ENCODE measurements around the gene GAGE12D. TPM values are rescaled to one million over a fixed set of nuclear protein-coding genes. Genes with fewer than 3 reads are reported as not detected.
"Not testable (repeated sequence)": the region's sequence is repeated elsewhere in the genome, so short reads cannot be mapped to it uniquely, and the experiment has no call there.

GAGE12D gene, protein sequence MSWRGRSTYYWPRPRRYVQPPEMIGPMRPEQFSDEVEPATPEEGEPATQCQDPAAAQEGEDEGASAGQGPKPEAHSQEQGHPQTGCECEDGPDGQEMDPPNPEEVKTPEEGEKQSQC
- total RNA-seq (2014; rRNA removed; shearing (Covaris generic)), result not detected in 2 replicates
- not detected in 2 replicates for polyA plus RNA-seq (2015; cell fraction: cytosol; rRNA removed)
- polyA plus RNA-seq (2015; cell fraction: nucleus; rRNA removed), result not detected in 2 replicates

DNA sequence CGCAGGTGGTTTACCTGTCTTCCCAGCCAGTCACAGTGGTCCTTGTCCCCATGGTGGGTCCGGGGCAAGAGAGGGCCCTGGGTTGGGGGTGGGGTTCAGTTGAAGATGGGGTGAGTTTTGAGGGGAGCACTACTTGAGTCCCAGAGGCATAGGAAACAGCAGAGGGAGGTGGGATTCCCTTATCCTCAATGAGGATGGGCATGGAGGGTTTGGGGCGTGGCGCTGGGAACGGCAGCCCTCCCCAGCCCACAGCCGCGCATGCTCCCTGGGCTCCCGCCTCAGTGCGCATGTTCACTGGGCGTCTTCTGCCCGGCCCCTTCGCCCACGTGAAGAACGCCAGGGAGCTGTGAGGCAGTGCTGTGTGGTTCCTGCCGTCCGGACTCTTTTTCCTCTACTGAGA is at the start of gene GAGE12D:
TSS of gene GAGE12D (plus strand) at position 301 of the 400 bp plus-strand sequence. CDS start 1,155 bp downstream, outside the sequence.
- DNase-seq (ENCODE audit: low read depth, low spot score); in situ Hi-C loops (cut with HindIII; ENCODE audit: low pct_unique_long_range_greater_than_20kb, low sequenced_read_pairs): not testable (repeated sequence)

DNA sequence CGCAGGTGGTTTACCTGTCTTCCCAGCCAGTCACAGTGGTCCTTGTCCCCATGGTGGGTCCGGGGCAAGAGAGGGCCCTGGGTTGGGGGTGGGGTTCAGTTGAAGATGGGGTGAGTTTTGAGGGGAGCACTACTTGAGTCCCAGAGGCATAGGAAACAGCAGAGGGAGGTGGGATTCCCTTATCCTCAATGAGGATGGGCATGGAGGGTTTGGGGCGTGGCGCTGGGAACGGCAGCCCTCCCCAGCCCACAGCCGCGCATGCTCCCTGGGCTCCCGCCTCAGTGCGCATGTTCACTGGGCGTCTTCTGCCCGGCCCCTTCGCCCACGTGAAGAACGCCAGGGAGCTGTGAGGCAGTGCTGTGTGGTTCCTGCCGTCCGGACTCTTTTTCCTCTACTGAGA is 9.7 kb upstream of the GAGE12D start, which contains the start of gene GAGE12C:
TSS of gene GAGE12C (plus strand) at position 301 of the 400 bp plus-strand sequence. CDS start 1,155 bp downstream, outside the sequence.
- DNase-seq (ENCODE audit: low read depth, low spot score); in situ Hi-C loops (cut with HindIII; ENCODE audit: low pct_unique_long_range_greater_than_20kb, low sequenced_read_pairs): not testable (repeated sequence)

- DNase-seq (ENCODE audit: low read depth, low spot score), result not testable (repeated sequence)
Measured at GRCh38 chrX:49550989-49551388, 9.5 kb downstream of the GAGE12D start, which contains the start of gene GAGE12E. Gene GAGE12E, plus strand, starts transcription at chrX:49551289. Its CDS starts 1,155 bp downstream, at chrX:49552444.

DNA sequence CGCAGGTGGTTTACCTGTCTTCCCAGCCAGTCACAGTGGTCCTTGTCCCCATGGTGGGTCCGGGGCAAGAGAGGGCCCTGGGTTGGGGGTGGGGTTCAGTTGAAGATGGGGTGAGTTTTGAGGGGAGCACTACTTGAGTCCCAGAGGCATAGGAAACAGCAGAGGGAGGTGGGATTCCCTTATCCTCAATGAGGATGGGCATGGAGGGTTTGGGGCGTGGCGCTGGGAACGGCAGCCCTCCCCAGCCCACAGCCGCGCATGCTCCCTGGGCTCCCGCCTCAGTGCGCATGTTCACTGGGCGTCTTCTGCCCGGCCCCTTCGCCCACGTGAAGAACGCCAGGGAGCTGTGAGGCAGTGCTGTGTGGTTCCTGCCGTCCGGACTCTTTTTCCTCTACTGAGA is 19.0 kb downstream of the GAGE12D start, which contains the start of gene GAGE12F:
TSS of gene GAGE12F (plus strand) at position 301 of the 400 bp plus-strand sequence. CDS start 1,155 bp downstream, outside the sequence.
- DNase-seq (ENCODE audit: low read depth, low spot score); in situ Hi-C loops (cut with HindIII; ENCODE audit: low pct_unique_long_range_greater_than_20kb, low sequenced_read_pairs): not testable (repeated sequence)

More at GRCh38 chrX:49550989-49551388, 9.5 kb downstream of the GAGE12D start, which contains the start of gene GAGE12E:
- in situ Hi-C loops (cut with HindIII; ENCODE audit: low pct_unique_long_range_greater_than_20kb, low sequenced_read_pairs), result not testable (repeated sequence)

- in situ Hi-C loops (cut with HindIII; ENCODE audit: low pct_unique_long_range_greater_than_20kb, low sequenced_read_pairs); DNase-seq (ENCODE audit: low read depth, low spot score): not testable (repeated sequence)
Measured at GRCh38 chrX:49568728-49569127, 27.2 kb downstream of the GAGE12D start.

- DNase-seq (ENCODE audit: low read depth, low spot score); in situ Hi-C loops (cut with HindIII; ENCODE audit: low pct_unique_long_range_greater_than_20kb, low sequenced_read_pairs): not testable (repeated sequence)
Measured at GRCh38 chrX:49569152-49569551, 27.6 kb downstream of the GAGE12D start.

DNA sequence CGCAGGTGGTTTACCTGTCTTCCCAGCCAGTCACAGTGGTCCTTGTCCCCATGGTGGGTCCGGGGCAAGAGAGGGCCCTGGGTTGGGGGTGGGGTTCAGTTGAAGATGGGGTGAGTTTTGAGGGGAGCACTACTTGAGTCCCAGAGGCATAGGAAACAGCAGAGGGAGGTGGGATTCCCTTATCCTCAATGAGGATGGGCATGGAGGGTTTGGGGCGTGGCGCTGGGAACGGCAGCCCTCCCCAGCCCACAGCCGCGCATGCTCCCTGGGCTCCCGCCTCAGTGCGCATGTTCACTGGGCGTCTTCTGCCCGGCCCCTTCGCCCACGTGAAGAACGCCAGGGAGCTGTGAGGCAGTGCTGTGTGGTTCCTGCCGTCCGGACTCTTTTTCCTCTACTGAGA is 28.6 kb downstream of the GAGE12D start, which contains the start of gene GAGE12G:
TSS of gene GAGE12G (plus strand) at position 301 of the 400 bp plus-strand sequence. CDS start 1,155 bp downstream, outside the sequence.
- in situ Hi-C loops (cut with HindIII; ENCODE audit: low pct_unique_long_range_greater_than_20kb, low sequenced_read_pairs); DNase-seq (ENCODE audit: low read depth, low spot score): not testable (repeated sequence)

DNA sequence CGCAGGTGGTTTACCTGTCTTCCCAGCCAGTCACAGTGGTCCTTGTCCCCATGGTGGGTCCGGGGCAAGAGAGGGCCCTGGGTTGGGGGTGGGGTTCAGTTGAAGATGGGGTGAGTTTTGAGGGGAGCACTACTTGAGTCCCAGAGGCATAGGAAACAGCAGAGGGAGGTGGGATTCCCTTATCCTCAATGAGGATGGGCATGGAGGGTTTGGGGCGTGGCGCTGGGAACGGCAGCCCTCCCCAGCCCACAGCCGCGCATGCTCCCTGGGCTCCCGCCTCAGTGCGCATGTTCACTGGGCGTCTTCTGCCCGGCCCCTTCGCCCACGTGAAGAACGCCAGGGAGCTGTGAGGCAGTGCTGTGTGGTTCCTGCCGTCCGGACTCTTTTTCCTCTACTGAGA is 38.1 kb downstream of the GAGE12D start, which contains the start of gene GAGE12H:
TSS of gene GAGE12H (plus strand) at position 301 of the 400 bp plus-strand sequence. CDS start 1,155 bp downstream, outside the sequence.
- in situ Hi-C loops (cut with HindIII; ENCODE audit: low pct_unique_long_range_greater_than_20kb, low sequenced_read_pairs); DNase-seq (ENCODE audit: low read depth, low spot score): not testable (repeated sequence)

DNA sequence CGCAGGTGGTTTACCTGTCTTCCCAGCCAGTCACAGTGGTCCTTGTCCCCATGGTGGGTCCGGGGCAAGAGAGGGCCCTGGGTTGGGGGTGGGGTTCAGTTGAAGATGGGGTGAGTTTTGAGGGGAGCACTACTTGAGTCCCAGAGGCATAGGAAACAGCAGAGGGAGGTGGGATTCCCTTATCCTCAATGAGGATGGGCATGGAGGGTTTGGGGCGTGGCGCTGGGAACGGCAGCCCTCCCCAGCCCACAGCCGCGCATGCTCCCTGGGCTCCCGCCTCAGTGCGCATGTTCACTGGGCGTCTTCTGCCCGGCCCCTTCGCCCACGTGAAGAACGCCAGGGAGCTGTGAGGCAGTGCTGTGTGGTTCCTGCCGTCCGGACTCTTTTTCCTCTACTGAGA is 47.7 kb downstream of the GAGE12D start, which contains the start of gene GAGE2A:
TSS of gene GAGE2A (plus strand) at position 301 of the 400 bp plus-strand sequence. CDS start 1,155 bp downstream, outside the sequence.
- DNase-seq (ENCODE audit: low read depth, low spot score); in situ Hi-C loops (cut with HindIII; ENCODE audit: low pct_unique_long_range_greater_than_20kb, low sequenced_read_pairs): not testable (repeated sequence)

GRCh38 chrX:49589769-49590478 is 48.4 kb downstream of the GAGE12D start:
- DNase-seq (ENCODE audit: low read depth, low spot score); in situ Hi-C loops (cut with HindIII; ENCODE audit: low pct_unique_long_range_greater_than_20kb, low sequenced_read_pairs): not testable (repeated sequence)

DNA sequence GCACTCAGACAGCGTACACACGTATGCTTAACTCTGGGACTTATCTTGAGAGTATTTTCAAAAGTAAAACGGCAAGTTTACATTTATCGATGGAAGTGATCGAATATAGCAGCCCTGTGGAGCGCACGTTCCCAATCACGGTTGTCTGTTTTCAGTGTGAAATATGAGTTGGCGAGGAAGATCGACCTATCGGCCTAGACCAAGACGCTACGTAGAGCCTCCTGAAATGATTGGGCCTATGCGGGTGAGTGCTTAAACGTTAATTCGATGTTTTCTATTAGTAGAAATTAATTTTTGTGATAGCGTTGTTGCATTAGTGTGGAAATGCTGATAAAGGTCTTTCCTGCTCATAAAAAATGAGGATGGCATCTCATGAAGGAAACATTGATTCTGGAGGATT is 49.0 kb downstream of the GAGE12D start:
- in situ Hi-C loops (cut with HindIII; ENCODE audit: low pct_unique_long_range_greater_than_20kb, low sequenced_read_pairs); DNase-seq (ENCODE audit: low read depth, low spot score): not testable (repeated sequence)

Small RNA genes lying within 50 kb of the gene (small RNA-seq; reads per million reads assigned to genes)
- gene GAGE12B, result 0 reads per million in 2 experiments

Other genes starting within 250 kb of the GAGE12D start
- gene GAGE10, start 238.1 kb upstream of the GAGE12D start, total RNA-seq (2014; rRNA removed; shearing (Covaris generic)), result not detected in 2 replicates
- 37.1 TPM in 1 of 2 replicates, not detected in the other for gene GAGE12J, start 219.7 kb upstream of the GAGE12D start, total RNA-seq (2014; rRNA removed; shearing (Covaris generic))
- 195 and 284 TPM in 2 replicates for gene GAGE13, start 210.2 kb upstream of the GAGE12D start, total RNA-seq (2014; rRNA removed; shearing (Covaris generic))
- gene GAGE12C, start 9.6 kb upstream of the GAGE12D start, total RNA-seq (2014; rRNA removed; shearing (Covaris generic)), result not detected in 2 replicates
- 34.1 and 43.5 TPM in 2 replicates for gene GAGE12E, start 9.6 kb downstream of the GAGE12D start, total RNA-seq (2014; rRNA removed; shearing (Covaris generic))
- 0.66 TPM in 1 of 2 replicates, not detected in the other for gene GAGE12F, start 19.1 kb downstream of the GAGE12D start, total RNA-seq (2014; rRNA removed; shearing (Covaris generic))
- gene GAGE12G, start 28.7 kb downstream of the GAGE12D start, total RNA-seq (2014; rRNA removed; shearing (Covaris generic)), result 0.66 TPM in 1 of 2 replicates, not detected in the other
- gene GAGE12H, start 38.2 kb downstream of the GAGE12D start, total RNA-seq (2014; rRNA removed; shearing (Covaris generic)), result 22.4 and 25.4 TPM in 2 replicates
- 61.3 and 64.8 TPM in 2 replicates for gene GAGE2A, start 47.8 kb downstream of the GAGE12D start, total RNA-seq (2014; rRNA removed; shearing (Covaris generic))
- 63.9 and 67.5 TPM in 2 replicates for gene GAGE1, start 57.3 kb downstream of the GAGE12D start, total RNA-seq (2014; rRNA removed; shearing (Covaris generic))
- gene PAGE1, start 154.3 kb downstream of the GAGE12D start, total RNA-seq (2014; rRNA removed; shearing (Covaris generic)), result 0.27 TPM in 1 of 2 replicates, not detected in the other